B cell (primary cell): ENCODE results near the gene CNST. TPM values are rescaled to one million over a fixed set of nuclear protein-coding genes. Genes with fewer than 3 reads are reported as not detected.

Experiments used
- ATAC-seq: fragments of 200-7000 bp; cut with Tn5 transposase; one replicate; pipeline ENCODE4 v1.10.0; 2021; ENCODE audit warnings: low read depth, mild to moderate bottlenecking, moderate number of reproducible peaks, moderate library complexity
- CTCF ChIA-PET: fragments of 350-600 bp; sonication (Branson Sonifier 250); formaldehyde crosslinking; loops from one replicate; lab custom pipeline; 2021; ENCODE audit warnings: antibody characterized with exemption, inconsistent platforms; lab: Charles Lee
- POLR2A ChIA-PET: fragments of 350-600 bp; sonication (Branson Sonifier 250); formaldehyde crosslinking; loops from one replicate; lab custom pipeline; 2021; ENCODE audit warnings: antibody characterized with exemption; lab: Charles Lee
- DNase-seq: peaks from one replicate; pipeline ENCODE4 v3.0.0; 2013
- H2AFZ ChIP-seq: 2 replicates; pipeline ENCODE4 v1.6.1; 2012; ENCODE audit warnings: mild to moderate bottlenecking, low read depth, low read length; ENCODE audit not compliant: insufficient read depth, poor library complexity, severe bottlenecking
- H3K27ac ChIP-seq, 2 donors: 1 replicate in 1 of 2; 2 replicates in 1 of 2; pipeline ENCODE4 v1.5.1; 2012 to 2013; ENCODE audit warnings: low read length in 2 of 2, mild to moderate bottlenecking in 2 of 2, moderate library complexity in 1 of 2
- H3K27me3 ChIP-seq, 4 experiments: fragments of 200-600 bp in 1 of 4; sonication (generic) in 1 of 4; replicated peaks in 1 of 4; 1 replicate in 2 of 4; 2 replicates in 2 of 4; pipeline versions ENCODE4 v1.6.1 to v1.7.0; 2013 to 2016; ENCODE audit warnings: low read length in 3 of 4, mild to moderate bottlenecking in 2 of 4, mixed read lengths in 1 of 4, moderate library complexity in 1 of 4; ENCODE audit not compliant: insufficient read depth in 4 of 4, control insufficient read depth in 3 of 4; ENCODE audit errors: control extremely low read depth in 1 of 4
- H3K36me3 ChIP-seq, 2 experiments: replicated peaks in 1 of 2; 1 replicate in 1 of 2; 2 replicates in 1 of 2; pipeline versions ENCODE4 v1.6.1 to v1.7.1; 2013; ENCODE audit warnings: low read length in 1 of 2; ENCODE audit not compliant: insufficient read depth in 2 of 2, control insufficient read depth in 1 of 2; ENCODE audit errors: control extremely low read depth in 1 of 2, extremely low read depth in 1 of 2
- H3K4me1 ChIP-seq, 2 donors: fragments of 200-600 bp in 1 of 2; sonication (generic) in 1 of 2; 1 replicate in 1 of 2; 2 replicates in 1 of 2; pipeline versions ENCODE4 v1.5.1 to v1.6.1; 2013 to 2017; ENCODE audit warnings: low read length in 2 of 2; ENCODE audit not compliant: control insufficient read depth in 2 of 2, insufficient read depth in 2 of 2
- H3K4me2 ChIP-seq: replicated peaks from 2 replicates; pipeline ENCODE3; 2012; ENCODE audit warnings: mild to moderate bottlenecking, low read depth, low read length; ENCODE audit not compliant: poor library complexity, severe bottlenecking
- H3K4me3 ChIP-seq, 5 experiments: fragments of 200-600 bp in 1 of 5; sonication (generic) in 1 of 5; 1 replicate in 3 of 5; 2 replicates in 2 of 5; pipeline versions ENCODE4 v1.5.1 to v1.7.0; 2011 to 2016; ENCODE audit warnings: low read length in 4 of 5, mild to moderate bottlenecking in 4 of 5, low read depth in 2 of 5, control low read depth in 1 of 5, moderate library complexity in 1 of 5; ENCODE audit not compliant: insufficient read depth in 1 of 5; ENCODE audit errors: control extremely low read depth in 1 of 5, extremely low read depth in 1 of 5
- H3K79me2 ChIP-seq: fragments of 200-600 bp; sonication (generic); one replicate; pipeline ENCODE4 v1.6.0; 2016; ENCODE audit warnings: low read length; ENCODE audit not compliant: control insufficient read depth, insufficient read depth
- H3K9ac ChIP-seq: fragments of 200-600 bp; sonication (generic); 2 replicates; pipeline ENCODE4 v1.6.1; 2017; ENCODE audit warnings: mild to moderate bottlenecking, low read length, moderate library complexity
- H3K9me3 ChIP-seq, 3 donors: one replicate each; pipeline versions ENCODE4 v1.6.1 to v1.7.1; 2013; ENCODE audit warnings: low read length in 2 of 3; ENCODE audit not compliant: control insufficient read depth in 2 of 3, insufficient read depth in 1 of 3; ENCODE audit errors: control extremely low read depth in 1 of 3
- H4K20me1 ChIP-seq: 2 replicates; pipeline ENCODE4 v1.6.0; 2012; ENCODE audit warnings: mild to moderate bottlenecking, low read length; ENCODE audit not compliant: insufficient read depth, control insufficient read depth, poor library complexity, severe bottlenecking
- H3K27ac Mint-ChIP-seq: one replicate; pipeline ENCODE4 v1.8.0; 2021; ENCODE audit warnings: mixed read lengths
- H3K27me3 Mint-ChIP-seq: one replicate; pipeline ENCODE4 v1.8.0; 2021; ENCODE audit warnings: mixed read lengths
- H3K4me1 Mint-ChIP-seq: one replicate; pipeline ENCODE4 v1.8.0; 2021; ENCODE audit warnings: mixed read lengths
- H3K4me3 Mint-ChIP-seq: one replicate; pipeline ENCODE4 v1.8.0; 2021; ENCODE audit warnings: mixed read lengths
- H3K9me3 Mint-ChIP-seq: one replicate; pipeline ENCODE4 v1.8.0; 2022; ENCODE audit warnings: mixed read lengths; ENCODE audit not compliant: insufficient read depth
- EZH2 ChIP-seq: IDR thresholded peaks from 2 replicates; pipeline ENCODE4 v1.6.1; 2012; ENCODE audit warnings: borderline replicate concordance, low read depth, mild to moderate bottlenecking, moderate library complexity, low read length; ENCODE audit not compliant: insufficient read depth, poor library complexity, severe bottlenecking
- WGBS: methylation state at CpG from one replicate; pipeline ENCODE4 v1.1.5; 2013; ENCODE audit warnings: missing lambda C conversion rate; ENCODE audit not compliant: insufficient coverage; 5-methylcytosine and 5-hydroxymethylcytosine counted together
- intact Hi-C: fragments of 100-400 bp; cut with micrococcal nuclease; formaldehyde crosslinking; loops from one replicate; pipeline ENCODE4 v1.10.0; 2022
- polyA plus RNA-seq: library from polyadenylated mRNA; depleted of rRNA; stranded (reverse); fragments of >200 nt; gene quantifications from 2 replicates; pipeline ENCODE4 v1.2.3, GENCODE V29; 2012
- total RNA-seq, 2 donors: library from RNA; stranded (reverse); fragments of 120-200 nt in 1 of 2; gene quantifications; 1 replicate in 1 of 2; 2 replicates in 1 of 2; pipeline versions ENCODE4 v1.2.3 to v1.2.4, GENCODE V29; 2013 to 2022
- TF ChIP-seq, protein P1 (sequence below): fragments of 200-600 bp; IDR thresholded peaks from one replicate; pipeline ENCODE4 v1.8.0; 2022; ENCODE audit warnings: antibody characterized with exemption, mild to moderate bottlenecking

Gene CNST
- total and polyA plus RNA-seq, 2 donors (not counting 1 experiment from before 2014, with no cell fraction given) = 26.9 to 54.0 TPM

DNA sequence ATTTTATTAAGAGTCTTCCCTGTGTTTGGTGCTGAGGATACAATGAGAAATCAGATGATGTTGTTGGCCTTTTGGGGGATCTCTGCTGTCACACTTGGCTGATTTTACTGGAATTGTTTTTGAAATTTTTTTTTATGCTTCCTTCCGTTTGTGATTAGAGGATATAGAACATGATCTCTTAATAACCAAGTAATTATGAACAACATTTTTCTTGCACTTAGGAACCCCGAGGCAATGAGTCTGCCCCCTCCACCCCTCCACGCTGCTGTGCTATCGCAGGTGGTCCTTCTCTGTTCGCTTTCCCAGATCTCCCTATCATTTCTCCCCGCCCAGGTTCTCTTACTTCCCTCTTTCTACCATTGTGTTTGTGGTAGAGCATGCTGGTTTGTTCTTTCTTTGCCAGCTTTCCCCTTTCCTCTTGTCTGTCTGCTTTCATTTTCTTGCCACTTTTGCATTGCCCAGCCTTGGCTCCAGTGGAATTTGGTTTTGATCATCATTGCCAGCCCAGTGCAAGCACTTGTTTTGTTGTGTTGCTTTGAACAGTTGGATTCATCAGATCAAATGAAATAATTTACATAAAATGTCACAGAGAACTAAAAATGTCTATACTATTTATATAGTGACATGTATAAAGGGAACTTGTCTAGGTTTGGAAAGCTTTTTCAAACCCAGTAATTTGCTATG, 84.9 kb downstream of the CNST start:
- Histone ChIP-seq H2AFZ (no peak overlapping the region), H3K4me2 (no peak overlapping the region), H3K9me3 (no peaks in the 10 kb centered on the region), H3K9ac (no peak overlapping the region), H3K4me1 (peaks cover 5 to 9% of the 10 kb centered on the region in 2 donors), H3K4me3 (no peak overlapping the region), H3K36me3 (peaks cover 19 to 44% of the 10 kb centered on the region in 2 experiments), H4K20me1 (peaks cover 20% of the 10 kb centered on the region), H3K79me2 (peaks cover 12% of the 10 kb centered on the region), H3K27me3 (no peaks in the 10 kb centered on the region), H3K27ac (peak overlapping the region in 1 of 2 donors; percentile 23)
- ATAC-seq (no peak), DNase-seq (no peak)
- no CpG with 5 or more reads among the region's 6 CpGs for WGBS
- peak overlapping the region; percentile 54 for H3K27ac Mint-ChIP-seq
- no peaks in the 10 kb centered on the region for H3K27me3 Mint-ChIP-seq
- H3K4me1 Mint-ChIP-seq = peaks cover 22% of the 10 kb centered on the region
- intact Hi-C loops = loop anchor here (10.0 kb wide), 1 partner anchor 76 kb away; no protein-coding TSS in a partner anchor
- ChIA-PET POLR2A (no interaction called here), CTCF (no interaction called here)
- H3K9me3 Mint-ChIP-seq = no peaks in the 10 kb centered on the region
- H3K4me3 Mint-ChIP-seq = peak overlapping the region; percentile 63
- no peak for TF ChIP-seq EZH2
- TF ChIP-seq, protein P1, sequence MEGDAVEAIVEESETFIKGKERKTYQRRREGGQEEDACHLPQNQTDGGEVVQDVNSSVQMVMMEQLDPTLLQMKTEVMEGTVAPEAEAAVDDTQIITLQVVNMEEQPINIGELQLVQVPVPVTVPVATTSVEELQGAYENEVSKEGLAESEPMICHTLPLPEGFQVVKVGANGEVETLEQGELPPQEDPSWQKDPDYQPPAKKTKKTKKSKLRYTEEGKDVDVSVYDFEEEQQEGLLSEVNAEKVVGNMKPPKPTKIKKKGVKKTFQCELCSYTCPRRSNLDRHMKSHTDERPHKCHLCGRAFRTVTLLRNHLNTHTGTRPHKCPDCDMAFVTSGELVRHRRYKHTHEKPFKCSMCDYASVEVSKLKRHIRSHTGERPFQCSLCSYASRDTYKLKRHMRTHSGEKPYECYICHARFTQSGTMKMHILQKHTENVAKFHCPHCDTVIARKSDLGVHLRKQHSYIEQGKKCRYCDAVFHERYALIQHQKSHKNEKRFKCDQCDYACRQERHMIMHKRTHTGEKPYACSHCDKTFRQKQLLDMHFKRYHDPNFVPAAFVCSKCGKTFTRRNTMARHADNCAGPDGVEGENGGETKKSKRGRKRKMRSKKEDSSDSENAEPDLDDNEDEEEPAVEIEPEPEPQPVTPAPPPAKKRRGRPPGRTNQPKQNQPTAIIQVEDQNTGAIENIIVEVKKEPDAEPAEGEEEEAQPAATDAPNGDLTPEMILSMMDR = no peak

DNA sequence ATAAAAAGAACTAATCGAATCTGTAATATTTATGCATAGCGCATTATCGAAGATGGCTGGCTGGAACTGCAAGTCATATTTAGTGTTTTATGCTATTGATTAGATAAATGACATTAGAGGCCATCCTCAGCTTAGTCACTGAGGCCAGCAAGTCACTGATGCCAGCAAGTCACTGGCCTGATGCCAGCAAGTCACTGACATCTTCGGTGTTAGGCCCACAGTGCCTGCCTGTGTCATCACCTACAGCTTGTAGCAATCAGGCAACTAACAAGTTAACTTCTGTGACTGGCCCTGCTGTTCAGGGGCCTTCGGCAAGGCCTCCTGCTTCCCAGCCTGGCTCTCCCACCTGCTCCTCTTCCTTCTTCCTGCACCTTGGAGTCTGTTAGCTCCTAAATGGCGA, 92.3 kb downstream of the CNST start:
- H3K36me3 ChIP-seq = peaks cover 19 to 22% of the 10 kb centered on the region in 2 experiments
- peak overlapping the region; percentile 17 for H3K27ac Mint-ChIP-seq
- intact Hi-C loops = loop anchor here (10.0 kb wide), 1 partner anchor 84 kb away; no protein-coding TSS in a partner anchor

More for the DNA sequence above, 92.3 kb downstream of the CNST start:
- ATAC-seq (no peak), DNase-seq (no peak)
- H3K9me3 Mint-ChIP-seq = no peaks in the 10 kb centered on the region
- H3K27ac ChIP-seq = peak overlapping the region in 1 of 2 donors; percentile 32
- H3K4me1 Mint-ChIP-seq = peaks cover 27% of the 10 kb centered on the region
- POLR2A ChIA-PET = no interaction called here
- H3K9ac ChIP-seq = no peak overlapping the region
- WGBS = 96% methylated on average over 4 of the region's 6 CpGs
- CTCF ChIA-PET = no interaction called here
- H3K4me1 ChIP-seq = peaks cover 9 to 11% of the 10 kb centered on the region in 2 donors
- no peak overlapping the region for H3K4me3 Mint-ChIP-seq
- H4K20me1 ChIP-seq = peaks cover 15% of the 10 kb centered on the region
- no peak overlapping the region for H2AFZ ChIP-seq
- no peak overlapping the region for H3K4me2 ChIP-seq
- no peak for TF ChIP-seq EZH2
- TF ChIP-seq, protein P1 = no peak
- no peaks in the 10 kb centered on the region for H3K9me3 ChIP-seq
- no peak overlapping the region for H3K4me3 ChIP-seq
- H3K27me3 Mint-ChIP-seq = no peaks in the 10 kb centered on the region
- H3K79me2 ChIP-seq = peaks cover 4% of the 10 kb centered on the region
- H3K27me3 ChIP-seq = no peaks in the 10 kb centered on the region
